HG02938 (cell line): ENCODE data around the gene DOCK11.
"Not testable (repeated sequence)": the region's sequence is repeated elsewhere in the genome, so short reads cannot be mapped to it uniquely, and the experiment has no call there.

ENCODE experiments used
- ATAC-seq: cut with Tn5 transposase; IDR thresholded peaks from one replicate; pipeline ENCODE4 v1.9.1; 2021; ENCODE audit warnings: mild to moderate bottlenecking, moderate library complexity; ENCODE audit not compliant: unreplicated experiment

DOCK11 gene

DNA sequence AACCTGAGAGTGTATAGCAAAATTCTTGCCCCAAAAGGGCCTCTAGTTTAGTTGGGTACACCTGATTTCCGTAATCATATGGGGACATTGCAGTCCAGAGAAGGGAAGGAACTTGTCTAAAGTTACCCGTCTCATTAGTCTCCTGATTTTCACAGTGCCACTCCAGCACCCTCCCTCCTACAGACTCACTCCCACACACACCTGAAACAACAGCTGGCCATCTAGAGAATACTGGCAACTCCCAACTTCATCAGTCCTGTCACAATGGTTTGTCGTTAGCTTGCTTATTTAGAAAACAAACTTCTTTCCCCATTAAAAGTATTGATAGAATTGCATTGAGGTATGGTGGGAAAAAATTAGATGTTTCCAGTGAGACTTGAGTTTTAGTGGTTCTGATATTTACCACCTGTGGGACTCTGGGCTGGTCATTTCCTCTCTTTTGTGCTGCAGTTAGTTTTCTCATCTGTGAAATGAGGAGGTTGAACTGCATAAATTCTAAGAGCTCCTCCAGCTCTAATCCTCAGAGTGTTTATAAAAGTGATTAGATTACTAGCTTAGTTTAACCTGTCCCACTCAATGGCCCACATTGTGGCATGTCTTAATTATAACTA, 233.5 kb downstream of the DOCK11 start:
- ATAC-seq = no peak

DNA sequence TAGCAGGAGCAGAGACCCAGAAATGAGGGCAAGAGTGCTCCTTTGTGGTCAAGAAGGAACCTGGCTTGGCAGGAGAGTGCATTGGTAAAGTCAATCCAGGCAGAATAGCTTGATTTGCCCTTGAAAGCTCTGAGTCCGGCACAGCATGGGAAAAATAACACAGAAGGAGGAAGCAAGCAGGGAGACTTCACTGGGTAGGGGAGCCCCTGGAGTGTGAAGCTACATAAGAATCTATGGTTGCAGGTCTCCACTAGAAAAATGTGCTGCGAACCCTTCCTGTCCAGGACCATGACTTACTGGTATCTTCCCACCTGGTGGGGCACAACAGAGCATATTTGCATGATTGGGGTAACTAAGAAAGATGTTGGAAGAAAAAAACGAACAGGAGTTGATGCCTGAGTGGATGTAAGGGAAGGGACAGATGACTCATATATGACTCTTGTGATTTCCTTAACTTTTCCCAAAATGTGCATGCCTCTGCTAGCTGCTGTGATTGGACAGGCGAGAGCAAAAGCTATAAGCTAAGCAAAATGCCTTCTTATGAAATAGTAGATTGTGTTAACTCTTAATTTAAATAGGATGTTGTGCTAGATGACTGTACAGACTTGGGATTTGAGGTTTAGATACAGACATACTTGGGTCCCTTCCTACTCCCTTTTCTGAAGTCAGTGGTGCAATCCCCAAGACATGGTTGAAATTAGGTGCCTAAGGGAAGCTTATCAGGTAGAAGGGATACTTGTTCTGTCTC, 235.1 kb downstream of the DOCK11 start:
- ATAC-seq = no peak

- not testable (repeated sequence) for ATAC-seq
Measured at GRCh38 chrX:118732551-118732950, 236.9 kb downstream of the DOCK11 start.

DNA sequence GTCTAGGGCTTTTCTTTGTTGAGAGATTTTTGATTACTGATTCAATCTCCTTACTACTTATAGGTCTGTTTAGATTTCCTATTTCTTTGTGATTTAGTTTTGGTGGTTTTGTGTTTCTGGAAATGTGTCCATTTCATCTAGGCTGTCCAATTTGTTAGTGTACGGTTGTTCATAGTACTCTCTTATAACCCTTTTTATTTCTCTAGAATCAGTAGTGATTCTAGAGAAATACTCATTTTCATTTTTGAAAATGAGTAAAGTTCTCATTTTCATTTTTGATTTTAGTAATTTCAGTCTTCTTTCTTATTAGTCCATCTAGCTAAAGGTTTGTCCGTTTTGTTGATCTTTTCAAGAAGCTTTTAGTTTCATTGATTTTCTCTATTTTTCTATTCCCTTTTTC, 239.3 kb downstream of the DOCK11 start:
- ATAC-seq = peak; percentile 52
